DOHH2 (cell line): ENCODE results near the gene TOMM22.

Experiments used
- CTCF ChIP-seq: fragments of 200-600 bp; sonication (generic); IDR thresholded peaks from one replicate; pipeline ENCODE4 v1.5.1; 2014; ENCODE audit warnings: antibody characterized with exemption, mild to moderate bottlenecking, low read depth, low read length; ENCODE audit not compliant: poor library complexity, severe bottlenecking
- EZH2phosphoT487 ChIP-seq: fragments of 200-600 bp; sonication (generic); IDR thresholded peaks from 2 replicates; pipeline ENCODE4 v1.6.1; 2017; ENCODE audit warnings: borderline replicate concordance, mild to moderate bottlenecking, antibody characterized with exemption, low read length, moderate library complexity, mixed read lengths

DNA sequence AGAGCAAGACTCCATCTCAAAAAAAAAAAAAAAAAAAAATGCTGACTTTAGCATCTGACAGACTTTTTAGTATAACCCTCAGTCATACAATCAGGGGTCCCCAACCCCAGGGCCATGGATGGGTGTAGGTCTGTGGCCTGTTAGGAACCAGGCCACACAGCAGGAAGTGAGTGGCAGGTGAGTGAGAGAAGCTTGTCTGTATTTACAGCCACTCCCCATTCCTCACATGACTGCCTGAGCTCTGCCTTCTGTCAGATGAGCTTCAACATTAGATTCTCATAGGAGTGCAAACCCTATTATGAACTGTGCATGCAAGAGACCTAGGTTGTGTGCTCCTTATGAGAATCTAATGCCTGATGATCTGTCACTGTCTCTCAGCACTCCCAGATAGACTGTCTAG is 28.9 kb upstream of the TOMM22 start:
- TF ChIP-seq CTCF, result no peak
- no peak for TF ChIP-seq EZH2phosphoT487
